ENCODE results near the gene ZNF506.

The ZNF506 gene

DNA sequence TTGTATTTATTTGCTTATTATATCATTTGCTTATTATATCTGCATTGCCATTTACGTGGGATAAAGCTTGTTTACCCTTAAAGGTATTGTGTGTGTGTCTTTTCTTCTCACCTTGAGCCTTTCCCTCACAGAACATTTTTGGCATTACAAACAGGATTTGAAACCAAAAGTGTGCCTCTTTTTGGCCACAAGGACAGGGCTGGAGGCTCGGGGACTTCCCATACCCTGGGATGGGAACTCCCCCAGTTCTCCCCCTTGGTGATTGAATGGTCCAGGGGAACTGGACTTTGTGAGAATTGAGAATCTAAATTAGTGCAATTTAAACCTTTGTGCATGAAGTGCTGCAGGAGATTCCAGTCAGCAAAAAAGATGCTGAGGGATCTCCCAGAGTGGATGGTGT lies 2.4 kb upstream of the ZNF506 start:
- TF ChIP-seq SIN3A (IDR thresholded peaks at IDR 0.05; ENCODE audit: borderline replicate concordance, insufficient read depth, low read length) = no peak
- TF ChIP-seq, protein P1, sequence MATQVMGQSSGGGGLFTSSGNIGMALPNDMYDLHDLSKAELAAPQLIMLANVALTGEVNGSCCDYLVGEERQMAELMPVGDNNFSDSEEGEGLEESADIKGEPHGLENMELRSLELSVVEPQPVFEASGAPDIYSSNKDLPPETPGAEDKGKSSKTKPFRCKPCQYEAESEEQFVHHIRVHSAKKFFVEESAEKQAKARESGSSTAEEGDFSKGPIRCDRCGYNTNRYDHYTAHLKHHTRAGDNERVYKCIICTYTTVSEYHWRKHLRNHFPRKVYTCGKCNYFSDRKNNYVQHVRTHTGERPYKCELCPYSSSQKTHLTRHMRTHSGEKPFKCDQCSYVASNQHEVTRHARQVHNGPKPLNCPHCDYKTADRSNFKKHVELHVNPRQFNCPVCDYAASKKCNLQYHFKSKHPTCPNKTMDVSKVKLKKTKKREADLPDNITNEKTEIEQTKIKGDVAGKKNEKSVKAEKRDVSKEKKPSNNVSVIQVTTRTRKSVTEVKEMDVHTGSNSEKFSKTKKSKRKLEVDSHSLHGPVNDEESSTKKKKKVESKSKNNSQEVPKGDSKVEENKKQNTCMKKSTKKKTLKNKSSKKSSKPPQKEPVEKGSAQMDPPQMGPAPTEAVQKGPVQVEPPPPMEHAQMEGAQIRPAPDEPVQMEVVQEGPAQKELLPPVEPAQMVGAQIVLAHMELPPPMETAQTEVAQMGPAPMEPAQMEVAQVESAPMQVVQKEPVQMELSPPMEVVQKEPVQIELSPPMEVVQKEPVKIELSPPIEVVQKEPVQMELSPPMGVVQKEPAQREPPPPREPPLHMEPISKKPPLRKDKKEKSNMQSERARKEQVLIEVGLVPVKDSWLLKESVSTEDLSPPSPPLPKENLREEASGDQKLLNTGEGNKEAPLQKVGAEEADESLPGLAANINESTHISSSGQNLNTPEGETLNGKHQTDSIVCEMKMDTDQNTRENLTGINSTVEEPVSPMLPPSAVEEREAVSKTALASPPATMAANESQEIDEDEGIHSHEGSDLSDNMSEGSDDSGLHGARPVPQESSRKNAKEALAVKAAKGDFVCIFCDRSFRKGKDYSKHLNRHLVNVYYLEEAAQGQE (IDR thresholded peaks at IDR 0.05; ENCODE audit: insufficient read depth in 1 of 2, low read depth in 2 of 2, low read length in 2 of 2) = no peak
- no peak for TF ChIP-seq TAF1 (IDR thresholded peaks at IDR 0.05; ENCODE audit: borderline replicate concordance, insufficient read depth, low read length)

DNA sequence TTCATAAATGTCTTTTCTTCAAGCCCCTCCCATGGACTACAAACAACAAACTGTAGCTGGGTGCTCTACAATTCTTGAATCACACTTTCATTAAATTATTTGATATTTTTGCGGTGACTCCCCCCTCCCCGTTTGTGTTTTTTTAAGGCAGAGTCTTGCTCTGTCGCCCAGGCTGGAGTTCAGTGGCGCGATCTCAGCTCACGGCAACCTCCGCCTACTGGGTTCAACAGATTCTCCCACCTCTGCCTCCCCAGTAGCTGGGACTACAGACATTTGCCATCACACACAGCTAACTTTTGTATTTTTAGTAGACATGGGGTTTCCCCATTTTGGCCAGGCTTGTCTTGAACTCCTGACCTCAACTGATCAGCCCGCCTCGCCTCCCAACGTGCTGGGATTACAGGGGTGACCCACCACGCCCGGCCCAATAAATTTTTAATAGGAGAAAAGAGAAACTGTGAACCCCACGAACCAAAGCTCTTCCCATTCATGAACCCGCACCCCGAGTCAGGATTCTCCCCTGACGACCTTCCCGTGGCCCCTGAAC lies 703 bp downstream of the ZNF506 start:
- TF ChIP-seq, protein P1 (IDR thresholded peaks at IDR 0.05; ENCODE audit: insufficient read depth in 1 of 2, low read depth in 2 of 2, low read length in 2 of 2) = no peak
- no peak for TF ChIP-seq SIN3A (IDR thresholded peaks at IDR 0.05; ENCODE audit: borderline replicate concordance, insufficient read depth, low read length)
- no peak for TF ChIP-seq FOXP2 (optimal IDR thresholded peaks at IDR 0.05; ENCODE audit: borderline replicate concordance, extremely low read depth, extremely low read length, insufficient read depth)
- TF ChIP-seq POLR2AphosphoS5 (IDR thresholded peaks at IDR 0.05; ENCODE audit: low read depth, low read length) = no peak
- no peak for TF ChIP-seq TAF1 (IDR thresholded peaks at IDR 0.05; ENCODE audit: borderline replicate concordance, insufficient read depth, low read length)

DNA sequence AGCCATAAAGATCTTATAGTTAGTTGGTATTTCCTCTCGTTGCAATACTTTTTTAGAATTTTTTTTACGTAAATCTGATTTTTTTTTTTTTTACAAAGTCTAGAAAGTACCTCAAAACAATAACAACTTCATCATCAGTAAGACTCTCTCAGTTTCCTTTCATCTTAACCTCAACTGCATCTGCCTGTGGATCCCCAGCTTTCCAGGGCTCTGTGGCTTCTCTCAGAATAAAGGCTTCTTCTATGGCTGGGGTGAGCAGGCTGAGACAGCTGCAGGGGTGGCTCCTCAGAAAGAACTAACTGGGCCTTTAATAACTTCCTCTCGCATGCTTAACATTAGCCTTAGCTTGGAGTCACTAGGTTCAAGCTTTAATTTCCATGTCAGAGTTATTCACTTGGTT lies 4.2 kb downstream of the ZNF506 start:
- TF ChIP-seq, protein P1 (IDR thresholded peaks at IDR 0.05; ENCODE audit: insufficient read depth in 1 of 2, low read depth in 2 of 2, low read length in 2 of 2) = no peak
- TF ChIP-seq SIN3A (IDR thresholded peaks at IDR 0.05; ENCODE audit: borderline replicate concordance, insufficient read depth, low read length) (no peak), POLR2AphosphoS5 (IDR thresholded peaks at IDR 0.05; ENCODE audit: low read depth, low read length) (no peak), TAF1 (IDR thresholded peaks at IDR 0.05; ENCODE audit: borderline replicate concordance, insufficient read depth, low read length) (no peak)

DNA sequence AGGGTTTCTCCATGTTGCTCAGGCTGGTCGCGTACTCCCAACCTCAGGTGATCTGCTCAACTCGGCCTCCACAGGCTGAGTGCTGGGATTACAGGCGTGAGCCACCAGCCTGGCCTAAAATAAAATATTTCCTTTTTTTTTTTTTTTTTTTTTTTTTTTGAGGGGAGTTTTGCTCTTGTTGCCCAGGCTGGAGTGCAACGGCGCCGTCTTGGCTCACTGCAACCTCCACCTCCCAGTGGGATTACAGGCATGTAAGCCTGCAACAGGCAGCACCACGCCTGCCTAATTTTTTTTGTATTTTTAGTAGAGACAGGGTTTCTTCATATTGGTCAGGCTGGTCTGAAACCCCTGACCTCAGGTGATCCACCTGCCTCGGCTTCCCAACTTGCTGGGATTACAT lies 4.9 kb downstream of the ZNF506 start:
- TF ChIP-seq, protein P1 (IDR thresholded peaks at IDR 0.05; ENCODE audit: insufficient read depth in 1 of 2, low read depth in 2 of 2, low read length in 2 of 2) = no peak

DNA sequence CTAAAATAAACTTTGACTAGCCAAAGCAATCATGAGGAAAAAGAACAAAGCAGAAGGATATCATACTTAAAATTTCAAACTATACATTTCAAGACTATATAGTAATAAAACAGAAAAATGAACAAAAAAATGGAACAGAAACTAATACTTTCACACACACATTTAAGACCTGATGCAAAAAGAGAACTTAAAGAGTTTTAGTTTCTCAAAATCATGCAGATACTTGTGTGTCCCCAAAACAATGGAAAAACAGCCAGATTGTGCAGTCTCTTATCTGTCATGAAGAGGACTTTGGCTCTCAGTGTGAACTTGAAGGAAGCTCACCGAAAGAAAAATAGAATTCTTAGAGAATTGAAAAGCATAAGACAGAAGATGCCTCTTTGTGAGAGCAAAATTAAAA lies 16.1 kb downstream of the ZNF506 start:
- TF ChIP-seq SIN3A (IDR thresholded peaks at IDR 0.05; ENCODE audit: borderline replicate concordance, insufficient read depth, low read length) (no peak), POLR2AphosphoS5 (IDR thresholded peaks at IDR 0.05; ENCODE audit: low read depth, low read length) (no peak), FOXP2 (optimal IDR thresholded peaks at IDR 0.05; ENCODE audit: borderline replicate concordance, extremely low read depth, extremely low read length, insufficient read depth) (no peak), TAF1 (IDR thresholded peaks at IDR 0.05; ENCODE audit: borderline replicate concordance, insufficient read depth, low read length) (no peak)
- TF ChIP-seq, protein P1 (IDR thresholded peaks at IDR 0.05; ENCODE audit: insufficient read depth in 1 of 2, low read depth in 2 of 2, low read length in 2 of 2) = no peak
